GM10847 (cell line): ENCODE results near the gene DYNC1H1.

Experiments used
- POLR2A ChIP-seq: IDR thresholded peaks from 2 replicates; pipeline ENCODE4 v1.6.1; 2011; ENCODE audit not compliant: insufficient read length; ENCODE audit errors: extremely low read depth

The DYNC1H1 gene

DNA sequence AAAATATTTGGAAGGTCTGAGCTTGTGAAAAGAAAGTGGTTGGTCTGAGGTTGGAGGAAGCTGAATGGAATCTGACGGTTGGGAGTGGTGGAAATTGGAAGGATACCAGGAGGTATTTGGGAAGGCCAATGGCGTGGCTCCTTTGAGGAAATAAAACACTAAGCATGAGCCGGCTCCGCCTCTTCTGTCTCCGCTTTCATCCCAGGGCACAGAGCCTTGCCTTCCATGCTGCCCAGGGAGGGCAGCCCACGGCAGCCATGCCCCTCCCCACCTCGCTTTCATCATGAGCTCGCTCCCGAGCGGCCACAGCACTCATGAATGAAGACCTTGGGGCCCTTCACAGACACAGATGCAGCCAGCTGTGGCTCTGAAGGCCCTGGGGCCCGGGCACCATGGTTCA, 86.3 kb downstream of the DYNC1H1 start:
- TF ChIP-seq POLR2A: no peak

DNA sequence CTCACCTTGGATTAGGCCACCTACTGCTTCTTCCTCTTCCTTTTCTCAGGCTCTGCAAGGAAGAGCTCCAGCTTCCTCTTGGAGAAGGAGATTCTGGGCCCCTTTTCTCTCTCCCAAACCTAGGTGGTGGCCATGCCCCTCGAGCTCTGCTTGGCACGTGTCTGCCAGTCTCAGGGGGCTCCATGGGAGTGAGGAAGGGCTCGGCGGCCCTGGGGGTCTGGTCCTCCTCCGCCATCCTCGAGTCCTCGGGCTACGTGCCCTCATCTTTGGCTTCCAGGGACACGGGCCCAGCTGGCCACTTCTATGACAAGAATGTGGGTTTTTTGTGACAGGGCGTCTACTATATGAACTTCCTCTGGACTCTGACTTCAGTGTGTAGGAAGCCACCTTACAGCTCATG, 88.1 kb downstream of the DYNC1H1 start:
- no peak for TF ChIP-seq POLR2A

DNA sequence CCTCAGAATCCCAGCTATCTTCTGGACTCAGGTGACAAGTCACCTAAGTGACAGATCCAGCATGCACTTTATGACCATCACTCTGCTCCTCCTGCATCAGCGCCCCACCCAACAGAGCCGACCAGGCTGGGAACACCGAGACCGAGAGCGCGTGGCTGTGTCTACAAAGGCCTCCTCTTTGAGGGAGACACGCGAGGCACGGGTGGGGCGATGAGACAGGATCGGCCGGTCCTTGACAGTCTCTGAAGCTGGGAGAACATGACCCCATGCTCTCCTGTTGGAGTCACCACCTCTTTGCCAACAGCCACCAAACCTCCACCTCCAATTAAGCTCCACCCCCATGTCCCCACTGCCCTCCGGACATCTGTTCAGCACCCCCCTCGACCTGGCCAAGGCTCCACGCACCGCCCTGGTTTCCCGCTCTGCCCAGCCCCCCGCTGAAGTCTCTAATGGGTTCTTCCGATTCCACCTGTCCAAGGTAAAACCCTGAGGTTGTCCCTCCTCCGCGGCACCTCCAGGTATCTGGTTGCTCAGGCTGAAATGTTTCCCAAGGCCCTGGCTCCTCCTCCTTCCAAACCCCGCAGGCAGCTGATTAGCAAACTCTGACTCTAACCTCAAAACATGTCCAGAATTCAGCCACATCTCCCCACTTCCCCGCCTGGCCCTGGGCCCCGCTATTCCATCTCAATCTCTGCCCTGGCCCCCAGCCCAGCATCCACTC, 91.0 kb downstream of the DYNC1H1 start:
- TF ChIP-seq POLR2A: no peak

- TF ChIP-seq POLR2A: no peak
Measured at GRCh38 chr14:102056694-102057442, 92.5 kb downstream of the DYNC1H1 start.

DNA sequence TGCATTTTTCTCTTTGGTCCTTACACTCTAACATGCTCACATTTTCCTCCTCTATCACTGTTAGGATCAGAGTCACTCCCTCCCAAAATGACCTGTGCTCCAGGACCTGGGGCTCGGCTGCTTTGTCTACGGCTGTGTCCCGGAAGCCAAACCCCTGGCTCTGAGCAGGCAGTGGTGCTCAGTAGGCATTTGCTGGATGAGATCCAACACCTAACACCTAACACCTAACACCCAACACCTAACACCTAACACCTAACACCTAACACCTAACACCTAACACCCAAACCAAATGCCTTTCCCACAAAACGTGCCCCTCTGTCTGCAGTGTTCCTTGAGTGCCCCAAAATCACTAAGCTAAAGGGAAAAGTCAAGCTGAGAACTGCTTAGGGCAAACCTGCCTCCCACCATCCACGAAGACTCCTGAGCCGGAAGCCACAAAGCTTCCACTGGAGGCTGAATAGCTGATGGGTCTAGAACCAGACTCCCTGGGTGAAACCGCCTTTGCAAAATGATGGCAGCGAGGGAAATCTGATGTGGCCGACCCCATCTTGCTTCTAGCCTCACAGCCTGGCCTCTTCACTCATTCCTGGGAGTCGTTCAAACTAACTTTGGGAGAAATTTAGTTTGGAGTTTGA, 93.2 kb downstream of the DYNC1H1 start:
- TF ChIP-seq POLR2A: no peak

DNA sequence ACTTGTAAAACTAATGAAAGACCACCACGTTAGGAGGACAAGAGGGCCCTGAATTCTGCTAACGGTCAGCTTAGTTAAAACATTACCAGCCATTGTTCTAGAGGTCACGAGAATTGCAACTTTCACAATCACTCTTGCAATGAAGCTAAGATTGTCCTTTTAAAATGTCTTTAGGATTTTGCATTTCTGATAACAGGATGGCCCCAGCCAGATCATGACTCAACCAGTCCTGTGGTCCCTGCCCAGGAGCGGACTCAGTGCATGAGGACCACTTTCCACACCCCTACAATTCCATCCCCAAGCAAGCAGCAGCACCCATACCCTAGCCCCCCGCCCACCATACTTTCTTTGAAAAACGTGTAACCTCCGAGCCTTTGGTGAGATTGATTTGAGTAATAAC, 93.8 kb downstream of the DYNC1H1 start:
- no peak for TF ChIP-seq POLR2A

- no peak for TF ChIP-seq POLR2A
Measured at GRCh38 chr14:102058961-102059360, 94.6 kb downstream of the DYNC1H1 start.

- no peak for TF ChIP-seq POLR2A
Measured at GRCh38 chr14:102063109-102063807, 98.9 kb downstream of the DYNC1H1 start.

- no peak for TF ChIP-seq POLR2A
Measured at GRCh38 chr14:102063808-102064429, 99.5 kb downstream of the DYNC1H1 start.

DNA sequence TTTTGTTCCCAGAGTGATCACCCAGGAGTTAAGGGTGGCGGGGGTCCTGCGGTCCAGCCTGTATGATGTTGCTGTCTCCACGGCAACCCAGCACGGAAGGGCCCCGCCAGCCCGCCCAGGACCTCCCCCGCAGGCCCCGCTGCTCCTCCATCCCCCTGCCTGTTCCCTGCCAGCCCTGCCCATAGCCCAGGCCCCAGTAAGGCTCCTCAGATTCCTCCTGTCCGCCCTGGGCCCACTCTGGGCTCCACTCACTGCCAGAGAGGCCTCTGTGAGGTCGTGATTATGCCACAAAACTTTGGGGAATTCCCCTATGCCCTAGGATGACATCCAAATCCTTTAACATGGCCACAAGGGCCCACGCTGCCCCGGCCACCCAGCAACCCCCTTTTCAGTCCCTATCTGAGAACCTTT, 101.7 kb downstream of the DYNC1H1 start:
- TF ChIP-seq POLR2A: no peak

DNA sequence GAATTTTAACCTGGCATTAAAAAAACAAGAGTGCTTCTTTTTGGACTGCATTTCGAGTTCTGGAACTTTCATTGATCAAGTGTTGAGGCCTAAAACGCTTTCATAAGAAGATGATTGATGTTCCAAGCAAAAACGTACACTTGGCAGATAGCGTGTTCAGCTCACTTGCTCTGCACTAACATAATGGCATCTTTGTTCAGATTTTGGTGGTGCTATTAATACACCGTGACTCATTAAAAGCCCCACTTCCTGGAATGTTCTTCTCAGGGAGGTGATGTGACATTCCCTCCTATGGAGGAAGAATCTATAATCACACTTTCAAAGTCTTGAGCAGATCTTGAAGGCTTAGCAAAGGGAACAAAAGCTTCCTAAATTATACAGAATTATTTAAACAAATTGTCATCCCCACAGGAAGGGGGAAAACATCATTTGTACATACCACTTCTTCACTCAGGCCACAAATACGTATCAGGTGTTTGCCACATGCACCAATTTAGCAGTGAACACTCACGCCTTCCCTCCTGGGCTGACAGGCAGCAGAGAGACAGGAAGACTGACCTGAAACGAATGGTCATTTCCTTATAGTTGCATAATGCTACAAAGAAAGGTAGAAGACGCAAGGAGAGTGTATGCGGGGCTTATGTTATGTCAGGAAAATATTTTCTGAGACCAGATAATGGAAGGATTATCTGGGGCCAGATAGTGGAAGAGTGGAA, 107.1 kb downstream of the DYNC1H1 start:
- no peak for TF ChIP-seq POLR2A

- no peak for TF ChIP-seq POLR2A
Measured at GRCh38 chr14:102074415-102074964, 110.1 kb downstream of the DYNC1H1 start.

GRCh38 chr14:102075155-102075554, 110.8 kb downstream of the DYNC1H1 start:
- no peak for TF ChIP-seq POLR2A

DNA sequence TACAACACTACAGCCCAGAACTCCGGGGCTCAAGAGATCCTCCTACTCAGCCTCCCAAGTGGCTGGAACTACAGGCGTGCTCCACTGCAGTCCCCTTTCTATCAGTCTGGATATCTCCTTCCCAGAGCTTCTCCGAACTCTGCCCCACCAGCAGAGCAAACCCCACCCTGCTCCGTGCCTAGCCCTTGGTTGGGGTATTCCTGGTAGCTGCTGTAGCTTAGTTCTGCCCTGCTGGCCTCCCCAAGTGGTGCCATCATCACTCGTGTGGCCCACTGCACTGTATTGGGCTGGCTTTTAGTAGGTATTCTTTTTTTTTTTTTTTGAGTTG, 113.0 kb downstream of the DYNC1H1 start:
- TF ChIP-seq POLR2A: no peak
